GM21576 (cell line): ENCODE data around the gene TBC1D14.
"Not testable (repeated sequence)": the region's sequence is repeated elsewhere in the genome, so short reads cannot be mapped to it uniquely, and the experiment has no call there.

Experiments
- ATAC-seq: cut with Tn5 transposase; IDR thresholded peaks from one replicate; pipeline ENCODE4 v1.9.1; 2021; ENCODE audit warnings: mild to moderate bottlenecking, moderate library complexity; ENCODE audit not compliant: unreplicated experiment

Gene TBC1D14

DNA sequence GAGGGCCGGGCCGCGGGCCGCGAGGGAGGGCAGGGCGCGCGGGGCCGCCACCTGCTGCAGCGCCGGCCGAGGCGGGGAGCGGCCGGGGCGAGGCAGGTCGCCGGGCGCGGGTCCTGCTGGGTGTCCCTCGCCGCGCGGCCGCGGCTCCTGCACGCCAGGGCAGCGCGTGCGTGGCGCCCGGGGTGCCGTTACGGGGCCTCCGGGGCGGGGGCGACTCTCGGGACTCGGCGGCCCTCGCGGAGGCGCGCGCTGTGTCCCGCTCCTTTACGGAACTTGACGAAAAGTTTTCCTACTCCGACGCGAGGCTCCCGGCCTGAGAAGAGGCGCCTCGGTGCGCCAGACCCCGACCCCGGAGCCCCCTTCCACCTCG is 329 bp downstream of the TBC1D14 start:
- peak; percentile 24 for ATAC-seq

DNA sequence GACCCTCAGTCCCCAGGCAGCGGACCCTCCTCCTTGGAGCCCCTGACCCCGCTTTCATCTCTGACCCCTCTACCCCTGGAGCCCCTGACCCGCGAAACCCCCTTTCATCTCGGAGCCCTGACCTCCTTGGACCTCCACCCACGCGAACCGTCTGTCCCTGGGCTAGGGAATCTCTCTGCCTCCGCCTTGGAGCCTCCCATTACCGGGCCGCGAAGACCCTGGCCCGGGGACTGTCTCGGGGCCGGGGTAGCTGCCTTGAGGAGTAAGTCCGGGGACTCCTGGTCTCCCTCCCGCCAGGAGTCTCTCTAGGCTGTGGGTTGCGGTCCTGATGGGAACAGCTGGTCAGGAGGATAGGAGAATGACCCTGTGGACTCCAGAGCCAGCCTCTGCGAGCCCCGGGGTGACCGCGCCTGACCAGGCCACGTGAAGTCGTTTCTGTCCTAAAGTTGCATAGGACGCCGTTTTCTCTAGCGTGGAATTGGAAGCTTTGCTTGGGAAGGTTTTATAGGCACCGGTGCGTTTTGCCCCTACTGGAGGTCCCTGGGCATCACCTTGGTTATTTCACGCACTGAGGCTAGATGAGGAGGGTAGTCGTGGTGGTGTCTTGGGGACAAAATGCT is 824 bp downstream of the TBC1D14 start:
- no peak for ATAC-seq

DNA sequence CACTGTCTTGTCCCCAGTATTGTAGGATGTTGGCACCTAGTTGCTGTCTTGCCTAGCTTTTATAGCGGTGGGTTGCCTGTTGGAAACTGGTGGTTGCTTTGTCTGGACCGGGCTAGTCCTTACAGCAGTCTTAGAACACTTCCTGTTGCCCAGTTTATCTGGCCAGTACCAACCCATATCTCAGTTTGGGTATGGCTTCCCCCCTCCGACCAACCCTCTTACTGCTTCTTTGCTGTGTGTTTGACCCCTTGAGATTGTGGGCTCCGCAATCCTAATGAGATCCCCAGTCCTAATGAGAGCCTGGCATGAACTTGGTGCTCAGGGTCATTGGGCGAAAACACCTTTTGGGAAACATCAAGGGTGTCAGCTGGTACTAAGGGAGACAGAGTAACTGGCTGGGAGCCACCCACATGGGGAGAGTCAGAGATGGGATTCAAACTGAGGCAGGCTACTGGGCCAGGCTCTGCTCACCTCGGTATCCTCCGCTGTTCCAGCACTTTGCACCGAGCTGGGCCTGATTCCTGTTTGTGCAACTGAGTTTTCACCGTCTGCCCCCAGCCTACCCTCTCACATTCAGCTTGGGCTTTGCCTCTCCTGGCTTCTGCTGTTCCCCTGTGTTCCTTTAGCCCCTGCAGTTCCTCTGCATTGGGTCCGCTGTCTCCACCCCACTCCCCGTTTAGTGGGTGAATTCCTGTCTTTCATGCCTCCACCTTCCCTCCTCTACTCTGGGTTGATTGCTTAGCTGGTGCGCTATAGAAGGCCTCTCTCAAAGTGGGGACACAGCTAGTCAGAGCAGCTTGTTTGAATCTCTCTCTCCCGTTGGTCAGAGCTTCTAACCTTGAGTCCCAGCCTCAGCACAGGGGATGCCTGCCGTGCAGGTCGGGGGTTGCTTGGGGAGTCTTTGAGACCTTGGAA is 1.6 kb downstream of the TBC1D14 start:
- ATAC-seq: no peak

DNA sequence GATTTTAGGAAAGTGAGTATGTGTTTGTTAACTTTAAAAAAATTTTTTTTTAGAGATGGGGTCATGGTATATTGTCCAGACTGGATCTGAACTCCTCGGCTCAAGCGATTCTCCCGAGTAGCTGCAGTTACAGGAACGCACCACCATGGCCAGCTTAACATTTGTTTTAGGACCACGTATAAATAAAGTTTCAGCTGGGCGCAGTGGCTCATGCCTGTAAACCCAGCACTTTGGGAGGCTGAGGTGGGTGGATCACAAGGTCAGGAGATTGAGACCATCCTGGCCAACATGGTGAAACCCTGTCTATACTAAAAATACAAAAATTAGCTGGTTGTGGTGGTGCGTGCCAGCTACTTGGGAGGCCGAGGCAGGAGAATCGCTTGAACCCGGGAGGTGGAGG is 2.3 kb downstream of the TBC1D14 start:
- not testable (repeated sequence) for ATAC-seq

DNA sequence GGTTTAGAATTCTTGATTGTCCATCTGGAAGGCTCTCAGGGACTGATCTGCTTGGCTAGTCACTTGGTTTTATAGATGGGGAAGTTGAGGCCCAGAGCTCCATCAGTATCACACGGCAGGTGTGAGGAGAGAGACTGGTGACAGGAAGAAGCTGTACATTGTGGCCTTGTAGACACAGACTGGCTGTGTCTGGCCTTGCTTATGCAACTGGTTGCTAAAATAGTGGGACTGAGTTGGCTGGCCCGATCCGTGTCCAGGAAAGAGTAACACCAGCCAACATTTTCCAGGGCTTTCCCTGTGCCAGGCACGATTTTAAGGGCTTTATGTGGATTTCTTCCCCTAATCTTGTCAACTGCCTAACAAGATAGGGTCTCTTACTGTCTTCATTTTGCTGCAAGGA is 2.8 kb downstream of the TBC1D14 start:
- ATAC-seq: no peak

DNA sequence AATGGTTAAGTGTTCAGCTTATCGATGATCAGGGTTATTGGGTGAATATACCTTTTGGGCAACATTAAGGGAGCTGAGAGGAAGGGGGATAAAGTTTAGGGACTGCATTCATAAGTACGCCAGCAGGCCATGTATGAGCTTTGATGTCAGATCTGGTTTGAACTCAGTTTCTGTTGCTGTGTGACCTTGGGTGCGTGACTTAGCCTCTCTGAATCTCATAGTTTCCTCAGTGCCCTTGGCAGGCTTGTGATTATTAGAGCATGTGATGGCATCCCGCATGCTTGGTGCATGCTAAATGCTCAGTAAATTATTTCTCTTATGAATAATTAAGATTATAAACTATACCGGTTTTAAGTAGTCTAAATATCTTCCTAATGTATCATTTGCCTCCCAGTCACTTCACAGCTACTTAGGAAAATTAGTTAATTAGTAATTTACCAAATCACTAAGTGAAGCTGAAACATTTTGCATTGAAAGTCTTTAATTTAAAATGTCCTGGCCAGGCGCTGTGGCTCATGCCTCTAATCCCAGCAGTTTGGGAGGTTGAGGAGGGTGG is 3.8 kb downstream of the TBC1D14 start:
- ATAC-seq: no peak

DNA sequence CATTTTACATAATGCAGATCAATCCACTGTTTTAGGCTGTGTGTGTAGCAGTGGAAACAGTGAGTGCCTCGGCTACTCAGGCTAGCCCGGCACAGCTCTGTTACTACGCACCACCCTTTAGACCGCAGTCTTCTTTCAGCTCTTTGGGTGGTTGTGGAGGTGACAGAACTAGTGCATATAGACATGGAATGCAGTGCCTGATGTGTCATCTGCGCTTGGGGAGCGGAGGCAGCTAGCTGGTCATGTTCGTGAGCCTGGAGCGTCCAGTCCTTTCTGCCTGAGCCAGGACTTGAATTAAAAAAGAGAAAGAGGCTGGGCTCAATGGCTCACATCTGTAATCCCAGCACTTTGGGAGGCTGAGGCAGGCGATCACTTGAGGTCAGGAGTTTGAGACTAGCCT is 4.8 kb downstream of the TBC1D14 start:
- no peak for ATAC-seq

DNA sequence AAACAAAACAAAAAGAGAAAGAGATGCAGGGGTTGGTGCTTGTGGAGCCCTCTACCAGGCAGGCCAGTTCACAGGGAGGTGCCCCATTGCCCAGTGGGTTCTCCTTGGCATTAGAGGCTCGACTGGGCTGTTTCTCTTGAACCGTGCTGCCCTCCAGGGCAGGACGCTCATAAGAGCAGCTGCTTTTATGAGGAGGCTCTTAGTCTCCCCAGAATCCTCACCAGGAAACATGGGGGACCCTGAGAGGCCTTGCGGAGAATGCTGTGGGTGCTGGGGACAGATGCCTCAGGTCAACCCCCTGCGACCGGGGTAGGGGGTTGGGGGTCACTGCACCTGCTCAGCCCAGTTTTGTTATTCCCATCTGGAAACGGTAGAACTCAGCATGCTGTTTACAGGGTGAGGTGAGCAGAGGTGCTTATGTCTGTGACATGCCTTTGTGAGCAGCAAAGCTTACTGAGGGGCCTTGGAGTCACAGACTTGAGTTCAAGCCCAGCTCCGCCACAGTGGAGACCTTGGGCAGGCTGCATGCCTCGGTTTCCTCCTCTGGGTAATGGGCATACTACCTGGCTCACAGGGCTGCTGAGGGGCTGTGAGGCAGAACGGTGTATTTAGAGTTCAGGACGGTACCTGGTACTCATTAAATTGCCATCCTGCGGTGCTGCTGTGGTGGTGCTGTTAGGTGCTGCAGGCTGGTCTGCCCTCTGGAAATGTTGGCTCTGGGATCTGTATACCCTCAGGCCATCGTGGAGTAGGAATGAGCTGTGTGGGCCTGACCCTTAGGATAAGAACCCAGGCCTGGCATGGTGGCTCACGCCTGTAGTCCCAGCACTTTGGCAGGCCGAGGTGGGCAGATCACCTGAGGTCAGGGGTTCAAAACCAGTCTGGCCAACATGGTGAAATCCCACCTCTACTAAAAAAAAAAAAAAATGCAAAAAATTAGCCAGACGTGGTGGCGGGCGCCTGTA is 5.7 kb downstream of the TBC1D14 start:
- ATAC-seq: no peak

DNA sequence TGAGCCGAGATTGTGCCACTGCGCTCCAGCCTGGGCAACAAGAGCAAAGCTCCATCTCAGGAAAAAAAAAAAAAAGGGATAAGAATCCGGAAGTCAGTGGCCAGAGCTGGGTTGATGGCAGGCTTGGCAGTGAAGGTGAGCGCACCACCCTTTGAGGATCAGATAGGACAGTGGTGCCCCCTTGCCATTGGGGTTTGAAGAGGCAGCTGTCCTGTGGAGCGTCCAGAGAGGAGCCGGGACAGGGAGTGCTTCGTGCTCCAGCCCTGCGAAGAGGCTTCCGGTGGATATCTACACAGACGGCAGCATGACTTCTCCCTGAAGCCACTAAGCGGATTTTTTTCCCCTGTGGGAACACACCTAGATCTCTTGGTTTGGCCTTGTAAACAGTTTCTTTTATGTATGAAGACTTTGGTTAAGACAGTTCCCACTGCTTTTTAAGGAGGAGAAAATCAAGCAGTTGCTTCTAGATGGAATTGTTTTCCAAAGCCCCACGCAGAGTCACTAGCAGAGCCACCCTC is 6.5 kb downstream of the TBC1D14 start:
- ATAC-seq: no peak

DNA sequence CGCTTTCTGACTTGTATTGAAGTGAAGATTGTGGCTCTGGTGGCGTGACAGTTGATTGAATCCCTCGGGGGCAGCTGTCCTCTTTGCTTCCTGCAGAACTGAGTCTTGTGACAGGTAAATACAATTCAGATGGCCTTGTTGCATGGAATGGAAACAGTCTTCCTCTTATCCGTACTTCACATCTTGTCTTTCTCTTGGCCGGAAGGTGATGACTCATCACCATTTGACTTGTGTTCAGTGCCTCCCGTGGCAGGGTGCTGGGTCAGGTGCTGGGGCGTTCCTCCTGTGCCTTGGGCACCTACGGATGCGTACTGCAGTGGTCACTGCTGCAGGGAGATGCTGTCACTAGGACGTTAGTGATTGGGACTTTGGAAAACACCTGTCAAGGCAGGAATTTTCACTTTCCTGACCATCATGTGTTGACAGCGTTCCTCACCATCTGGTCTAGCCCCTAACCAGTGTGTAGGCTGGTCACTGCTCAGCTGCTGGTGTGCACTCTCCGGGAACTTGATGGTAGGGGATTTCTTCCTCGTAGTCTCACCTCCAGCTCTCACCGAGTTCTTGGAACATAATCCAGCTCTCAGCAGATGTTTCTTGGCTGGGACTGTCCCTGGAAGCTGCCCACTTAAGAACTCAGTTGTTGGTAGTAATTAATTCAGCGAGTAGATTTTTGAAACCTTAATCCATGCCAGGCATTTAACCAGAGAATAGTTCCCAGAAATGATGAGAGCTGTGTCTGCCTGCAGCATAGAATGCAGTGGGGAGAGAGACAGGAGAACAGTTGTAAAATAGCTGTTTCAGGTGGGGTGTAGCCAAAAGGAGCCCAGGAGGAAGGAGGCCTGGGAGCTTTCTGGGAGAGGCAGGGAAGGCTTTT is 7.2 kb downstream of the TBC1D14 start:
- ATAC-seq: peak; percentile 38

DNA sequence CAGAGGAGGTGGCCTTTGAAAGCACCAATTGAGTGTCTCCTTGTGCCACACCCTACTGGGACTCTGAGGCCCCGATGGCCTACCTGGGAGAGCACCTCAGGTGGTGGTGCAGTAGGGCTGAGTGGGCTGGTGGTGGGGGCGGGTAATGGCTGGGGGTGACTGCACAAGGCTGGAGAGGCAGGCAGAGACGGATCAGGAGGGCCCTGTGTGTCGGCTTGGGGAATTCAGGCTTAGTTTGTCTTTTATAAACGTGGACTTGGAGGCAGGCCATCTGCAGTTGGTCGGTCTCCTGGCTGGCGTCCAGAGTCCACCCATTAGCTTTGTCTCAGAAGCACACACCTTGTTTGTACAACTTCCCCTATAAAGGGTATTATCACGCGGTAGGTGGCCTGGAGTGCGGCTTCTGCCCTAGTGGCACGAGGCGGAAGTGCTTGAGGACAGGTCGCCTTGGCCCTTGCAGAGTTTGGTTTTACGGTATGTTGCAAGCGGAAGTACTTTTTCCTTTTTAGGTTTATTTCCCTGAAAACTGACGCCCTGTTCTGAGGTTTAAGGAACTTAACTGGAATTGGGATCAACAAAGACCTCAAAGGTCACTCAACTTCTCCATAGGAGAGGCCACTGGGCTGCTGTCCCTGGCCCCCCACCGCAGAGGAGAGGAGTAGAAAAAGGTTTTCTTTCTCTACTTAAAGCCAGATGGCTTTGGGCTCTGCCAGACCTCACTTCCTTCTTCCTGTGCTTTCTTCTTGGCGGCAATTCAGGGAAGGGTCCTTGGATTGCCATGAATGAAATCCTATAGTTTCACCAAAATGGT is 8.0 kb downstream of the TBC1D14 start:
- peak; percentile 77 for ATAC-seq

DNA sequence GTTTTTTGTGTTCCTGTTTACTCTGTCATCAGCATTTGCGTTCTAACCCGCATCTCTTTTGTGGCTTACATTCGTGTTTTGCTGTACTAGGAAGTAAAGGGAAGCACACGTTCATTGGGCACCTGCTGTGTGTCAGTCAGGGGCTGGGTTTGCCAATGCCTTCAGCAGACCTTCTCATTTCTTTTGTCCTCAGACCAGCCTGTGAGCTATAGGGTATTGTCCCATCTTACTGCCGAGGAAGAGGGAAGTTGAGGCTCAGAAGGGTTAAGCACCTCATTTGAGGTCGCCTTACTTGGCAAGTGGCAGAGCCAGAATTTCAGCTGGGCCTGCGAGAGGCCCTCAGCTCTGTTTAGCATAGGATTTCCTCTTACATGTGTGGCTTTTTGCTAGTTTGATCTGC is 8.7 kb downstream of the TBC1D14 start:
- no peak for ATAC-seq

DNA sequence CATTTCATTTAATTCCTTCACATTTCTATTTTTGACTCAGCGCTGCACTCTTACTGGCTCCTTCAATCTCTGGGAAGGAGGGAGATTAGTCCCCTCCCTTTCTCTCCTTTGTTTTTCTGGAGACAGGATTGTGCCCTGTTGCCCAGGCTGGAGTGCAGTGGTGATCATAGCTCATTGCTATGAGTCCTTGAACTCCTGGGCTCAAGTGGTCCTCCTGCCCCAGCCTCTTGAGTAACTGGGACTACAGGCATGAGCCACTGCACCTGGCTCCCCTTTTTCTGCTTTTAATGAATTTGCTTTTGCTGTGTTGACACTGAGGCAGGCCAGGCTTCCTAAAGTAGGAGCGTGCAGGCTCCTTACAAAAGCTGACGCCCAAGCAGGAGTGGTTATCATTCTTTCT is 10.5 kb downstream of the TBC1D14 start:
- no peak for ATAC-seq

DNA sequence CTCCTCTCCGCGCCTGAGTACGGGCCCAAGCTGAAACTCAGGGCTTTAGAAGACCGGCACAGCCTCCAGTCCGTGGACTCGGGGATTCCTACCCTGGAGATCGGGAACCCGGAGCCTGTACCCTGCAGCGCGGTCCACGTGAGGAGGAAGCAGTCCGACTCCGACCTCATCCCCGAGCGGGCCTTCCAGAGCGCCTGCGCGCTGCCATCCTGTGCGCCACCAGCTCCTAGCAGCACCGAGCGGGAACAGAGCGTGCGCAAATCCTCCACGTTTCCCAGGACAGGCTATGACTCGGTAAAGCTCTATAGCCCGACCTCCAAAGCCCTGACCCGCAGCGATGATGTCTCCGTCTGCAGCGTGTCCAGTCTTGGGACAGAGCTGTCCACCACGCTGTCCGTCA is 13.9 kb downstream of the TBC1D14 start:
- no peak for ATAC-seq

DNA sequence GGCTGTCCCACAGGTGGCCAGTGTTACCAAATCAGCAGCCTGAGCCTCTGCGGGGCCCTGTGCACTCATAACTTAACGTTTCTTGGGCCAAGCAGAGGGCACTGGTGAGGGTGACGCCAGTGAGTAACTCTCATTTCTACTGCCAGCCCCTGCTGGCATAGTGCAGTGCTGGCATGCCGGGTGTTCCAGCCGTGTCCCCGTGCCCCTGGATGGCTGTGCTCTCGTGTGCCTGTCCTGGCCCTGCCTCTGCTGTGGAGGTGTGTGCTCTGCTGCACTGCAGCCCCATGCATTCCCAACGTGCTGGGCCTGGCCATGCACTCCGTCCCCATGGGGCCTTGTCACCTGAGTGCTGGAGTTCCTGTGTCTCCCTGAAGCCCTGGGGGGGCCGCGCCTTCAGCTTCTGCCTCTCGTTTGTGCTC is 14.7 kb downstream of the TBC1D14 start:
- no peak for ATAC-seq

DNA sequence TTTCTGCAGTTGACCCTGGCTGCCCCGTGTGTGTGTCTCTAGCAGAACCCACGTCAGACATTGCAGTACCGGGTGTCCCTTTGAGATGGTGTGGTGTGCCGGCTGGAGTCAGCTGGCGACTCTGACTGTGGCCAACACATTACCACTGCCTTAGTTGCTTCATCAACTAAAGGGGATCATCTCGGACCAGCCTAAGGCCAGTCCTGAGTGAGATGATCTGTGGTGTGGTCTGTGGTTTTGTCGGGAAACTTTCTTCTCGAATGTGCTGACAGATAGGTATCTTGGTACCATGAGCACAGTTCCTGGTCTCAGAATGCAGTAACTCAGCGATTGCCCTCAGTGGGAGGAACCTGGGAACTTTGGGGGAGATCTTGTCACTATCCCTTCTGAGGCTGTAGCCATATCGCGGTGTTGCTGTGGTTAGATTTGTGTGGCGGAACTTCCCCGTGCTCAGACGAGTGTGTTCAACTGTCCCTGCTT is 15.8 kb downstream of the TBC1D14 start:
- ATAC-seq: no peak

DNA sequence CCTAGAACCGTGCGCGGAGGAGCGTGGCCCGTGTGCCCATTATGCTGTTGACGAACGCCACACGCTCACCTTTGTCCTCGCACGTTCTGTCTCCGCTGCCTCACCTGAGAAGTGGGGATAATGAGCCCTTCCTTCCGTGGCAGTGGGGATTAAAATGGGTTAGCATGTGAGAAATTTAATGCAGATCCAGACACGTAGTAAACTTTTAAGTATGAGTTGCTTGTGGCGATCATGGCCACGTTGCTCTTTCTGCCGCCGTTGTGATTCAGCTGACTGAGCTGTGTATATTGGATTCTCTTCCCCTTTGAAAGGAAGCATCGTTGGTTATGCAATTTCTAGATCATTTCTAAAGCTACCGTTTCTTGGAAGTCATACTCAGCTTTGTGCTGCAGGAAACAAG is 16.5 kb downstream of the TBC1D14 start:
- ATAC-seq: no peak

DNA sequence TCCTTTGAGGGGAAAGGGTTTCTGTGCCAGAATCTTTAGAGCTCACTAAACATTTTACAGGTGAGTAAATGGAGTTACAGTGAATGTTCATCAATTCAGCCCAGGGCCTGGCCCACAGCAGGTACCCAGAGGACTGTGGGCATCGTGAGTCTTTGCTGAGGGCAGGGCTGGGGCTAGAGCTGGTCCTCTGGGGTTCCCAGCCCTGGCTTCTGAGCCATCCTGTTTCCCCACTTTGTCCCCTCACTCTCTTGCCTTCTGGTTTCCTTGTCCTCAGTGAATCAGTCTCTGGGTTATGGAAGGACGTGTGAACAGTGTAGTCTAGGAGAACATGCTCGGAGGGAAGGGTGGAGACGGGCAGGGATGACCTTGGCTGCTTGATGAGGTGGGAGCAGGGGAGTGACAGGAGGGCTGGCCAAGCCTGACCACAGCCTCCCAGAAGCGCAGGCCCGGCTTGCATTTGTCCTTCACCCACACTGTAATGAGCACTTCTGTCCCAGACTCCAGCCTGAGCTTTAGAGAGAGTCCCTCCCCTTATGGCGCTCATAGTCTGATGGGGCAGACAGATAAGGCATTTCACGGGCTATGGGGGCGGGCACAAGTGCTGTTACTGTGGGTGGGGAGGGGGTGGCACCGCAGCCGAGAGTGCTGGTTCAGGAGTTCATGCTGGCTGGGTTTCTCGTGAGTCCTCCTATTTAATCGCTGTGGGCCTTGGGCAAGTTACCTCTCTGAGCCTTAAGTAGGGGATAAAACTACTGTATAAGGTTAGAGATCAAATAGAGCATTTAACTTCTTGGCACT is 17.3 kb downstream of the TBC1D14 start:
- ATAC-seq: no peak
